ENCODE results near the gene OR2A14.

The OR2A14 gene, protein sequence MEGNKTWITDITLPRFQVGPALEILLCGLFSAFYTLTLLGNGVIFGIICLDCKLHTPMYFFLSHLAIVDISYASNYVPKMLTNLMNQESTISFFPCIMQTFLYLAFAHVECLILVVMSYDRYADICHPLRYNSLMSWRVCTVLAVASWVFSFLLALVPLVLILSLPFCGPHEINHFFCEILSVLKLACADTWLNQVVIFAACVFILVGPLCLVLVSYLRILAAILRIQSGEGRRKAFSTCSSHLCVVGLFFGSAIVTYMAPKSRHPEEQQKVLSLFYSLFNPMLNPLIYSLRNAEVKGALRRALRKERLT

DNA sequence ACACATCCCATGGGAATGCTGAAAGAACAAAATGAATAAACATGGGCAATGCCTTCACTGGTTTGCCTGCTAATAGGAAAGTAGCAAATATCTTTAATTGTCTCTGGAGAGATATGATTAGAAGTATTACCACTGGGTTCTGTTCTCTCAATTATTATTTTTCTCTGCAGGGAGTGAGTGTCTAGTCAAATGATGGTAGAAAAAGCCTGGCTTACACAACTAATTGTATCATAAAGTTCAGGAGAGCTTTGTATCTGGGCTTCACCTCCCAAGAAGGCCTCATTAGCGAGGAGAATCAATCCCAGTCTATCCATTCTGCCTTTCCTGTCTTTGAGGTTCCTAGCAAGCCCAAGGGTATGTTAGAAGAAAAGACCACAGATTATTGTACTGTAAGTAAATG lies at the start of gene OR2A14:
Gene OR2A14 (plus strand): TSS at position 301 of the 400 bp plus-strand sequence. CDS start 5,937 bp downstream, outside the sequence.
- TF ChIP-seq, protein P1, sequence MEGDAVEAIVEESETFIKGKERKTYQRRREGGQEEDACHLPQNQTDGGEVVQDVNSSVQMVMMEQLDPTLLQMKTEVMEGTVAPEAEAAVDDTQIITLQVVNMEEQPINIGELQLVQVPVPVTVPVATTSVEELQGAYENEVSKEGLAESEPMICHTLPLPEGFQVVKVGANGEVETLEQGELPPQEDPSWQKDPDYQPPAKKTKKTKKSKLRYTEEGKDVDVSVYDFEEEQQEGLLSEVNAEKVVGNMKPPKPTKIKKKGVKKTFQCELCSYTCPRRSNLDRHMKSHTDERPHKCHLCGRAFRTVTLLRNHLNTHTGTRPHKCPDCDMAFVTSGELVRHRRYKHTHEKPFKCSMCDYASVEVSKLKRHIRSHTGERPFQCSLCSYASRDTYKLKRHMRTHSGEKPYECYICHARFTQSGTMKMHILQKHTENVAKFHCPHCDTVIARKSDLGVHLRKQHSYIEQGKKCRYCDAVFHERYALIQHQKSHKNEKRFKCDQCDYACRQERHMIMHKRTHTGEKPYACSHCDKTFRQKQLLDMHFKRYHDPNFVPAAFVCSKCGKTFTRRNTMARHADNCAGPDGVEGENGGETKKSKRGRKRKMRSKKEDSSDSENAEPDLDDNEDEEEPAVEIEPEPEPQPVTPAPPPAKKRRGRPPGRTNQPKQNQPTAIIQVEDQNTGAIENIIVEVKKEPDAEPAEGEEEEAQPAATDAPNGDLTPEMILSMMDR (IDR thresholded peaks at IDR 0.05) = no peak
- Histone ChIP-seq H3K4me1 (ENCODE audit: control insufficient read depth in 1 of 2, insufficient read depth in 1 of 2, low read depth in 1 of 2, low read length in 1 of 2) (no peaks in the 10 kb centered on the region), H3K36me3 (no peaks in the 10 kb centered on the region), H3K27me3 (no peaks in the 10 kb centered on the region), H3K27ac (no peak within 1 kb of the TSS), H3K4me3 (ENCODE audit: low read depth in 1 of 2, low read length in 1 of 2) (no peak within 1 kb of the TSS), H3K9me3 (no peaks in the 10 kb centered on the region)

DNA sequence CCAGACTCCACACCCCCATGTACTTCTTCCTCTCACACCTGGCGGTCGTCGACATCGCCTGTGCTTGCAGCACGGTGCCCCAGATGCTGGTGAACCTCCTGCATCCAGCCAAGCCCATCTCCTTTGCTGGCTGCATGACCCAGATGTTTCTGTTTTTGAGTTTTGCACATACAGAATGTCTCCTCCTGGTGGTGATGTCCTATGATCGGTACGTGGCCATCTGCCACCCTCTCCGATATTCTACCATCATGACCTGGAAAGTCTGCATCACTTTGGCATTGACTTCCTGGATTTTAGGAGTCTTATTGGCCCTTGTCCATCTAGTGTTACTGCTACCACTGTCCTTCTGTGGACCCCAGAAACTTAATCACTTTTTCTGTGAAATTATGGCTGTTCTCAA lies 48.6 kb upstream of the OR2A14 start:
- H3K36me3 ChIP-seq = no peaks in the 10 kb centered on the region
- TF ChIP-seq, protein P1 (IDR thresholded peaks at IDR 0.05) = no peak
- no peak overlapping the region for H3K4me3 ChIP-seq (ENCODE audit: low read depth in 1 of 2, low read length in 1 of 2)

DNA sequence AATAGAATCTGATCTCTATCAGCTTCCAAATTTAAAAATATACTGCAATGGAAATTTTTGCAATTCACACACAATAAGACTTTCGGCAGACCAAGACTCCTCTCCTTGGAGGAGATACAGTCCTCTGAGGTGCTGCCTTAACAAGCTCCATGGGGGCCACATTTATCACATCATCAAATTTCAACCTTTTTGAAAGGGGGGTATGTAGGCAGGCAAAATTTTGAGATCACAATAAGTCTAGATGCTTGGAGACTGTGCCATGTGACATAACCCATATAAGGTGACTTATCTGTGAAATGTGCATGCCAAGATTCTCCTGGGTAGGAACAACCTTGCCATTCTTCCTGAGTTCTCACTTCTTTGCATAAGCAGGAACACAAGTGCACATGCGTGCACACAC lies 37.0 kb upstream of the OR2A14 start, which contains the start of gene OR2A12:
Gene OR2A12 (plus strand): TSS at position 301 of the 400 bp plus-strand sequence. CDS start 8,830 bp downstream, outside the sequence.
- no peaks in the 10 kb centered on the region for H3K27me3 ChIP-seq
- H3K36me3 ChIP-seq = no peaks in the 10 kb centered on the region
- TF ChIP-seq, protein P1 (IDR thresholded peaks at IDR 0.05) = no peak
- H3K4me3 ChIP-seq (ENCODE audit: low read depth in 1 of 2, low read length in 1 of 2) = no peak within 1 kb of the TSS
- no peaks in the 10 kb centered on the region for H3K4me1 ChIP-seq (ENCODE audit: control insufficient read depth in 1 of 2, insufficient read depth in 1 of 2, low read depth in 1 of 2, low read length in 1 of 2)
- H3K9me3 ChIP-seq = no peaks in the 10 kb centered on the region
- no peak within 1 kb of the TSS for H3K27ac ChIP-seq

More for the DNA sequence above, 48.6 kb upstream of the OR2A14 start:
- no peaks in the 10 kb centered on the region for H3K4me1 ChIP-seq (ENCODE audit: control insufficient read depth in 1 of 2, insufficient read depth in 1 of 2, low read depth in 1 of 2, low read length in 1 of 2)
- H3K27me3 ChIP-seq = no peaks in the 10 kb centered on the region
- H3K27ac ChIP-seq = no peak overlapping the region
- no peaks in the 10 kb centered on the region for H3K9me3 ChIP-seq

DNA sequence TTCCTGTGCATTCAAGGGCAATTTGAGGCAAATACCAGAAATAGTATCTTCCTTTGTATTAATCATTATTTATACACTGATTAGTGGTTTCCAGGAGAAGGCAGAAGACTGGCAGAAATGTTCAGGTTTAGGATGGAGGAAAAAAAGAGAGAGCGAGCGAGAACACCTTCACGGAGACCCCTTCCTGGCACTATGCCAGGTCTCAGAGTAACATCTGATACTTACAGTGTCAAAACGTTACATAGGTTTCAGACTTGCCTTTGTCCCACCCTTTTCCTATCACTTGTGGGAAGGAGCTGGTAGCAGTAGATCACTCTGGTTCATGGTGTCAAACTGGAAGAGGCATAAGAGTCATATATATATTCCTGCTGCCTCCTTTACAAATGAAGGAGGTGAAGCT lies 36.2 kb upstream of the OR2A14 start:
- Histone ChIP-seq H3K9me3 (no peaks in the 10 kb centered on the region), H3K4me3 (ENCODE audit: low read depth in 1 of 2, low read length in 1 of 2) (no peak overlapping the region), H3K27me3 (no peaks in the 10 kb centered on the region), H3K36me3 (no peaks in the 10 kb centered on the region), H3K27ac (no peak overlapping the region), H3K4me1 (ENCODE audit: control insufficient read depth in 1 of 2, insufficient read depth in 1 of 2, low read depth in 1 of 2, low read length in 1 of 2) (no peaks in the 10 kb centered on the region)
- TF ChIP-seq, protein P1 (IDR thresholded peaks at IDR 0.05) = no peak

DNA sequence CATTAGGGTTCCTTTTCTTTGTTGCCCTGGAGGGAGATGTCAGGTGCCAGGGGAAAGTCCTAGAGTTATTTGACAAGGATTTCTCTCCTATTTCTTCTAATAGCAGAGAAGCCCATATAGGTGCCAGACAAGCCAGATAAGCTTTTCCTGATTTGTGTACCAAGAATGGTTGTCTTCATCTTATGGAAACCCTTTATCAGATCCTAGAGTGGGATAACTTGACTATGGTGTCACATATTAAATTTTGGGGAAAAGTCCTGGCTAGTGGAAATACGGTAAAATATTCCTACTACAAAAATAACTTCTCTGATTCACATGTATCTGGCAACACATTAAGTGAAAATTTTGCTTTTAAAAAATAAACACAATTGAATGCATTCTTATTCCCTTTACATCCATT lies 35.7 kb upstream of the OR2A14 start:
- no peak overlapping the region for H3K4me3 ChIP-seq (ENCODE audit: low read depth in 1 of 2, low read length in 1 of 2)
- TF ChIP-seq, protein P1 (IDR thresholded peaks at IDR 0.05) = no peak
- H3K9me3 ChIP-seq = no peaks in the 10 kb centered on the region
- H3K27me3 ChIP-seq = no peaks in the 10 kb centered on the region
- H3K36me3 ChIP-seq = no peaks in the 10 kb centered on the region
- H3K4me1 ChIP-seq (ENCODE audit: control insufficient read depth in 1 of 2, insufficient read depth in 1 of 2, low read depth in 1 of 2, low read length in 1 of 2) = no peaks in the 10 kb centered on the region
- no peak overlapping the region for H3K27ac ChIP-seq

All from neutrophil (primary cell).